ENCODE data around the gene DGKI. TPM values are rescaled to one million over a fixed set of nuclear protein-coding genes. Genes with fewer than 3 reads are reported as not detected.

The DGKI gene
- 3.2 and 4.0 TPM in 2 replicates for total RNA-seq (2014; rRNA removed; shearing (Covaris generic))

DNA sequence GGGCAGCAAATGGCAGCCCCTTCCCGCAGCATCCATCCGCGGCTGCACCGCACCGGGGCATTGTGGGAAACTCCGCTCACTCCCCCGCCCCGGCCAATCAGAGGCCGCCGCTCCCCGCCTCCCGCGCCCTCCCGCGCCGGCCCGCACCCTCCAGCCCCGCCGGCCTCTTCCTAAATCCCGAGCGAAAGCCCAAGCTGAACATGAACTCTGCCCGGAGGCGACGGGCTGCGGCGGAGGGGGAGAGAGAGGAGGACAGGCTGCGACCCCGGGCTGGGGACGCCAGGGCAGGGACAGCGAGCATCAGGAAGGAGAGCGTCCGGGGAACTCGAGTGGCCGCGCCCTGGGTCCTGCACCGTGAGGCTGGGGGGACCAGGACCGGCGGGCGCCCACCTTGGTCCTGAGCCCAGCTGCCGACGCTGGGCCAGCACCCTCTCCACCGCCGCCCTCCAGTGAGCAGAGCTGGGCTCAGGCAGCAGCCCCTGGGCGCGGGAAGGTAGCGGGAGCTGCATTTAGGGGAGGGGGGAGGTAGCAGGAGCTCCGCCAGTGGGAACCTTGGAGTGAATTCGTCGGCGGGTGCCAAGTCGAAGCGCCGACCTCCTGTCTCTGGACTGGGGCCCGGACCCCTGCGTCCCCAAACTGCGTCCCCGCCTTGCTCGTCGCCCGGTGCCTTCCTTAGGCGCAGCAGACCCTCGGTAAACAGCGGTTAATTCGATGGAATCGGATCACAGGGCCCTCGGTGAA, at the start of gene DGKI:
DGKI (minus strand) TSS at position 148 of the 741 bp plus-strand sequence.
- no peak for DNase-seq (ENCODE audit: low read depth)

- DNase-seq (ENCODE audit: low read depth) = no peak
These were observed 48.8 kb upstream of the DGKI start for GRCh38 chr7:137895301-137896221.

- DNase-seq (ENCODE audit: low read depth) = no peak
These were observed 46.5 kb upstream of the DGKI start for GRCh38 chr7:137893143-137893742.

DNA sequence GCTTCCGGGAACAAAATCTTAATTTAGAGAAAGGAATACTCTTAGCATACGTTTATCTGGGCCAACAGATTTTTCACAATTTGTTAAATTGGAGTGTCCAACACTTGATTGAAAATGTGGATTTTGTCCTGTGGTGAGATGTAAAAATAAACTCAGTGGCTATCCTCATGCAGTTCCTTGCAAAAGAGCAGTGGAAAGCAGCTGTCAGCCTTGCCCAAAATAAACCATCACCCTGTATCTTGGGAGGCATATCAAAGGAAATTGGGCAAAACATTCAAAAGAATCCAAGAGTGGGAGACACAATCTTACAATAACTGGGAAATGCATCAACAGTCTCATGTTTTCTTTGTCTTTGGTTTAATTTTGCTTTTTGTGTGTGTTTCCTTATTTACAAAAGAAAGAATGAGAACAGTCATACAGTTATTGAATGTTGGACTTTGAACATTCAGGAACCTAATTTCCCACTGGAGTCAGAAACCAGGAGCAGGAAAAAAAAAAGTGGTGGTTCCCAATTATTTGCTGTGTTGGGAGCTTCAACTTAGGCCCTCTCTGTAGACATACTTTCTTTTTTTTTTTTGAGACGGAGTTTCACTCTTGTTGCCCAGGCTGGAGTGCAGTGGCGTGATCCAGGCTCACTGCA, 44.4 kb upstream of the DGKI start:
- peak; percentile 20 for DNase-seq (ENCODE audit: low read depth)

GRCh38 chr7:137890449-137890921, 43.7 kb upstream of the DGKI start:
- peak; percentile 80 for DNase-seq (ENCODE audit: low read depth)

GRCh38 chr7:137888241-137888640, 41.5 kb upstream of the DGKI start:
- DNase-seq (ENCODE audit: low read depth) = no peak

- DNase-seq (ENCODE audit: low read depth) = no peak
These were observed 40.0 kb upstream of the DGKI start for GRCh38 chr7:137886746-137887145.

DNA sequence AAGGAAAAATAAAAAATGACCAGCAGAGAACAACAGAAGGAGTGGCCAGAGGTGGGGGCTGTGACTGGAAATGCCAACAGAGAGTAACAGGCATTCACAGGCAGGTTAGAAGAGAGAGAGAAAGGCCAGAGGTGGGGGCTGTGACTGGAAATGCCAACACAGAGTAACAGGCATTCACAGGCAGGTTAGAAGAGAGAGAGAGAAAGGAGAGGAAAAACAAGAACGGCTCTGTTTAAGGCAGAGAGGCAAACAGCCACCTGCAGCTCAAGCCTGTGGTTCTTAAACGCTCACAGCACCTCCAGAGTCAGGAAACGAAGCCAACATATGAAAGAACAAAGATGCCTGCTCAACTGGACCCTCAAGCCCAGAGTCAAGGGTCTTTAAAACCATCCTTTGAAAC, 39.5 kb upstream of the DGKI start:
- DNase-seq (ENCODE audit: low read depth) = no peak

DNA sequence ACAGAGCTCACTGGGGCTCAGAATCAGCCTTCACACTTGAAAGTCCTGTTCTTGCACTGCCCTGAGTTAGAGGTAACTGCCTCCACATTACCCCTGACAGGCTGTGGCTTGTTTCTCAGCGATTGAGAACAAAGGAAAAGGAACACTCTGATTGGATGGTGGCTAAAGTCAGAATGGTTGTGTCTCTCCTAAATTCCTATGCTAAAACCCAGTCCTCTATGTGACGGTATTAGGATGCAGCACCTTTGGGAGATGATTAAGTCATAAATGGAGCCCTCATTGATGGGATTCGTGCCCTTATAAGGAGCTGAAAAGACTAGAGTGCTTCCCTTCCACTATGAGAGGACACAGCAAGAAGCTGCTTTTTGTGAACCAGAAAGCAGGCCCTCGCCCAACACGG, 38.9 kb upstream of the DGKI start:
- no peak for DNase-seq (ENCODE audit: low read depth)

DNA sequence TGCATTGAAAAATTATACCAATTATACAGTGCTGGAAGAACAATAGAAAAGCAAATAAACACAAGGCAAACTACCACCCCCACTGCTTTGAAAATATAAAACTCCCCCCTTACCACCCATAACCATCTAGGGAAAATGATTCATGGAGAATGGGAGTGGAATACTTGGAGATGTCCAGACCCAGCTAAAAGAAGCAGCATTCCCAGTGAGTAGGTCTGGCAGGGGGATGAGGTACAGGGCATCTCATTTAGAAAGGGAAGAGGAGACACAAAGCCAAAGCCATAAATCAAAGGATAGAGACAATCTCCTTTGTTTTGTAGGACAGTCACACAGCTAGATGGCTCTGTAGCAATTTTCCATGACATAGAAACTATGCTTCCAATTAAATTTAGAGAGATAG, 36.0 kb upstream of the DGKI start:
- peak; percentile 38 for DNase-seq (ENCODE audit: low read depth)

DNA sequence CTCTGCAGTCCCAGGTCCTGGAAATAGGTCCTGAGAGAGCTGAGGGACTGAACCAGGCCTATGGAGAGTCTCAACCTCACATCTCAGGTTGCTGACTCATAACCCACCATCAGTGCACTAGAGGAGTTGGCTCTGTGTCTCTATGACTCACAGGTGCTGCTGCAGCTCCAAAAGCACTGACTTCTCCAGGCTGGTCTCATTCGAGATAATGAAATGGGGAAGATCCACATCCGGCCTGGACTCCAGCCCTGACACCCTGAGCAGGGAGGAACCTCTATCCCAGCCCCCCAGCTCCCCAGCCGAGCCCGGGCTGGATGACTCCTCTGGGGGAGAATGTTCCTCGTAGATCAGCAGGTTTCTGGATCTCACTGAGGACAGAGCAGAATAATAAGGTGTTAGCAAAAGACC, 35.5 kb upstream of the DGKI start:
- DNase-seq (ENCODE audit: low read depth) = peak; percentile 100

GRCh38 chr7:137881607-137882260, 35.0 kb upstream of the DGKI start:
- no peak for DNase-seq (ENCODE audit: low read depth)

- peak; percentile 77 for DNase-seq (ENCODE audit: low read depth)
These were observed 33.7 kb upstream of the DGKI start for GRCh38 chr7:137880432-137880831.

- DNase-seq (ENCODE audit: low read depth) = no peak
These were observed 32.8 kb upstream of the DGKI start for GRCh38 chr7:137879357-137880158.

- DNase-seq (ENCODE audit: low read depth) = no peak
These were observed 31.7 kb upstream of the DGKI start for GRCh38 chr7:137878333-137878961.

DNA sequence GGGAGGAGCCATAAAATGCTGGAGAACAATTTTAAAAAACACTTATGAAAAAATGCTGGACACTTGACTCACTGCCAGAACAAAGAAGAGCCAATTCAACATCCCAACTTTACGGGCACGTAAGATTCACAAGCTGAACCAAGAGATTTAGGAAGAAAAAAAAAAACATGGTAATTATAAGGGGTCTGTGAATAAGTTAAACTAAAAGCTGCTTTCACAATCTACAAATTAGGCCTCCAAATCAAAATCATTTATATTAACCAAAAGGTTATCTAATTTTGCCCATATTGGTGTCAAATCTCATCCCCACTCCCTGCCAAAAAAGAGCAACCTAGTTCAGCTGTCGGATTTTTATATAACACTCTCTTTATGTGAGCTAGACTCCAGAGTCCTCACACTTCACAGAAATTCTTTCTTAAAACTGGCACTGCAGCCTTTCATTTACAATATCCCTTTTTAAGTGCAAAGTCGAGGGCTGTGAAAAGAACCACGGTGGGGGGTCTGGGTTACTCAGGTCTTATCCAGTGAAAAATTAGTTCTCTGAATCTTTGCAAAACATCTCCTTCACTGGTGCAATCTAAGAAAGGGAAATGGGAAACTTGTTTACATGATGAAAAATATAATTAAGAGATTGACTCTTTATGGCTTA, 30.4 kb upstream of the DGKI start:
- DNase-seq (ENCODE audit: low read depth) = no peak

- DNase-seq (ENCODE audit: low read depth) = no peak
These were observed 29.0 kb upstream of the DGKI start for GRCh38 chr7:137875746-137876145.

GRCh38 chr7:137873979-137874777, 27.4 kb upstream of the DGKI start:
- peak; percentile 77 for DNase-seq (ENCODE audit: low read depth)

DNA sequence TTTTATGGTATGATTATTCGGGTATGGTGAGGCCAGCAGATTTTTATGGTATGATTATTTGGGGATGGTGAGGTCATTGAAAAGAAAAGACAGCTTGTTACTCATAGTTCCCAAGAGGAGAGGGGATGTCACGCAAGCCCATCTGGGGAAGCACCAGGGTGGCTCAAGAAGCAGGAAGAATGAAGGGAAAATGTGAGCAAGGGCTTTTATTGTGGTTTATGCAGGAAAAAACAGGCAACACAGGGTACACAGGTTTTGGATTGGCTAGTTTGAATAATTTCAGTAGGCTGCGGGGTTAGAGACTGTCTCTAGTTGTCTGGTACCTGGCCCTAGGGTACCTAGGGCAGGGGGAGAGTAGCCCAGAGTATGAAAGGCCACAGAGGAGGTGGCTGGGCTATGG, 26.8 kb upstream of the DGKI start:
- DNase-seq (ENCODE audit: low read depth) = peak; percentile 78

Measured in RPMI7951 (cell line).